ENCODE measurements around the gene NBR1. TPM values are rescaled to one million over a fixed set of nuclear protein-coding genes. Genes with fewer than 3 reads are reported as not detected.

NBR1 gene
- total and polyA plus RNA-seq, 2 experiments from 2014 or later = 12.6 to 36.8 TPM

- Histone ChIP-seq H4K20me1 (replicated peaks; ENCODE audit: insufficient read depth) (no peaks in the 10 kb centered on the region), H3K27ac (ENCODE audit: low read depth) (no peak overlapping the region), H3K79me2 (replicated peaks; ENCODE audit: insufficient read depth) (no peaks in the 10 kb centered on the region), H3K36me3 (ENCODE audit: insufficient read depth) (no peaks in the 10 kb centered on the region), H3K4me3 (no peak overlapping the region), H3K4me2 (no peak overlapping the region), H2AFZ (no peak overlapping the region), H3K4me1 (ENCODE audit: insufficient read depth) (no peaks in the 10 kb centered on the region), H3K27me3 (ENCODE audit: insufficient read depth) (no peaks in the 10 kb centered on the region), H3K9me2 (ENCODE audit: insufficient read depth) (no peaks in the 10 kb centered on the region), H3F3A (replicated peaks; ENCODE audit: low read depth) (no peaks in the 10 kb centered on the region)
- DNase-seq (ENCODE audit: low spot score) = no peak
- no peak for TF ChIP-seq ZNF331 (CRISPR knock-in tag; IDR thresholded peaks at IDR 0.05; ENCODE audit: low read depth)
- TF ChIP-seq NANOG (IDR thresholded peaks at IDR 0.05; ENCODE audit: borderline replicate concordance) = no peak
- no peak for TF ChIP-seq STAT1 (IDR thresholded peaks at IDR 0.05; ENCODE audit: unreplicated experiment)
- no peak for TF ChIP-seq ETS1 (IDR thresholded peaks at IDR 0.05)
- TF ChIP-seq EZH2phosphoT487 (IDR thresholded peaks at IDR 0.05; ENCODE audit: unreplicated experiment) = no peak
- TF ChIP-seq CTCF (conservative IDR thresholded peaks at IDR 0.05; ENCODE audit: low read depth in 2 of 2) = no peak
- no peak for TF ChIP-seq JUNB (IDR thresholded peaks at IDR 0.05; ENCODE audit: unreplicated experiment)
- TF ChIP-seq POLR2AphosphoS5 (IDR thresholded peaks at IDR 0.05; ENCODE audit: low read depth) = no peak
- no peak for TF ChIP-seq EZH2 (IDR thresholded peaks at IDR 0.05; ENCODE audit: low read depth, unreplicated experiment)
- TF ChIP-seq ZNF114 (CRISPR knock-in tag; IDR thresholded peaks at IDR 0.05) = no peak
- TF ChIP-seq CREB1 (CRISPR knock-in tag; IDR thresholded peaks at IDR 0.05; ENCODE audit: low read depth) = no peak
- TF ChIP-seq ZNF462 (CRISPR knock-in tag; IDR thresholded peaks at IDR 0.05) = no peak
- no peak for TF ChIP-seq REST (IDR thresholded peaks at IDR 0.05; ENCODE audit: unreplicated experiment)
- no peak overlapping the region for H3K27ac Mint-ChIP-seq
- no peak for ATAC-seq
- H3K4me3 Mint-ChIP-seq = no peak overlapping the region; the same call in 2 of the 3 replicates
- no peaks in the 10 kb centered on the region for H3K4me1 Mint-ChIP-seq
- H3K27me3 Mint-ChIP-seq (ENCODE audit: insufficient read depth, low read depth, poor library complexity) = peaks cover 9% of the 10 kb centered on the region
- H3K36me3 Mint-ChIP-seq (ENCODE audit: low read depth) = peaks cover 3% of the 10 kb centered on the region; the same call in 1 of the 3 replicates
- H3K9me3 Mint-ChIP-seq = no peaks in the 10 kb centered on the region
These were observed 49.6 kb downstream of the NBR1 start for GRCh38 chr17:43220511-43221125.

All from GM23338 (cell line).